ENCODE results near the gene APCS. TPM values are rescaled to one million over a fixed set of nuclear protein-coding genes. Genes with fewer than 3 reads are reported as not detected.

The APCS gene
- total RNA-seq, 1 experiment from 2014 or later, result not detected

Other genes with a start within 250 kb of the APCS start
- gene OR10J4, start 155.6 kb upstream of the APCS start, total RNA-seq (2014; rRNA removed; shearing (Covaris generic)), result not detected in 2 replicates
- gene OR10J1, start 148.1 kb upstream of the APCS start, total RNA-seq (2014; rRNA removed; shearing (Covaris generic)), result not detected in 2 replicates
- gene OR10J5, start 51.8 kb upstream of the APCS start, total RNA-seq (2014; rRNA removed; shearing (Covaris generic)), result not detected in 2 replicates
- gene CRP, start 126.8 kb downstream of the APCS start, total RNA-seq (2014; rRNA removed; shearing (Covaris generic)), result not detected in 2 replicates
- gene DUSP23, start 193.1 kb downstream of the APCS start, total RNA-seq (2014; rRNA removed; shearing (Covaris generic)), result 1.2 TPM in 1 of 2 replicates, not detected in the other
- not detected in 2 replicates for gene FCRL6, start 214.5 kb downstream of the APCS start, total RNA-seq (2014; rRNA removed; shearing (Covaris generic))
- gene SLAMF8, start 239.0 kb downstream of the APCS start, total RNA-seq (2014; rRNA removed; shearing (Covaris generic)), result 0.18 and 0.63 TPM in 2 replicates

All from Daoy (cell line).